Measurements from ENCODE around the gene RFX1.

DNA sequence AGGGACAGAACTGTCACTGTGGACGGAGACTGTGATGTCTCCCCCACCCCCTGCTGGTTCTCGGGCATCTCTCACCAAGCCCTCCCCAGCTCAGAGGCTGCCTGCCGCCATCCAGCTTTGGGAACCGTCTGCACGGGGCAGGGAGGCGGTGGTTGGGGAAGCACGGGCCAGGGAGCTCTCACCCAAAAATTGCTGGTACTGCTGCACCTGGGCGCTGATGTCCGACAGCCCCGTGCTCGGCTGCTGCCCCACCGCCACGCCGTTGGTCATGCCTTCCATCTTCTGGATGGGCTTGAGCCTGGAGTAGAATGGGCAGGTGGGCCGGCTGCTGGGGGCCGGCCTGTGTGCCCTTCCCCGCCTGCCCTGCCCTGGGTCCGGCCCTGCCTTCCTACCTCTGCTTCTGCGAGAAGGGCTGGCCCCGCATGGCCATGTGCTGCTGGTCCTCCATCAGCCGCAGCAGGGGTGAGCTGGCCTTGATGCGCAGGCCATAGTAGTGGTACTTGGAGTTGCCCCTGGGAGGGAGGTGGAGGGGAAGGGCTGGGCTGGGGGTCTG, 37.7 kb downstream of the RFX1 start:
- TF ChIP-seq, protein P1, sequence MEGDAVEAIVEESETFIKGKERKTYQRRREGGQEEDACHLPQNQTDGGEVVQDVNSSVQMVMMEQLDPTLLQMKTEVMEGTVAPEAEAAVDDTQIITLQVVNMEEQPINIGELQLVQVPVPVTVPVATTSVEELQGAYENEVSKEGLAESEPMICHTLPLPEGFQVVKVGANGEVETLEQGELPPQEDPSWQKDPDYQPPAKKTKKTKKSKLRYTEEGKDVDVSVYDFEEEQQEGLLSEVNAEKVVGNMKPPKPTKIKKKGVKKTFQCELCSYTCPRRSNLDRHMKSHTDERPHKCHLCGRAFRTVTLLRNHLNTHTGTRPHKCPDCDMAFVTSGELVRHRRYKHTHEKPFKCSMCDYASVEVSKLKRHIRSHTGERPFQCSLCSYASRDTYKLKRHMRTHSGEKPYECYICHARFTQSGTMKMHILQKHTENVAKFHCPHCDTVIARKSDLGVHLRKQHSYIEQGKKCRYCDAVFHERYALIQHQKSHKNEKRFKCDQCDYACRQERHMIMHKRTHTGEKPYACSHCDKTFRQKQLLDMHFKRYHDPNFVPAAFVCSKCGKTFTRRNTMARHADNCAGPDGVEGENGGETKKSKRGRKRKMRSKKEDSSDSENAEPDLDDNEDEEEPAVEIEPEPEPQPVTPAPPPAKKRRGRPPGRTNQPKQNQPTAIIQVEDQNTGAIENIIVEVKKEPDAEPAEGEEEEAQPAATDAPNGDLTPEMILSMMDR (optimal IDR thresholded peaks at IDR 0.05 in 1 of 3, IDR thresholded peaks at IDR 0.05 in 1 of 3, conservative IDR thresholded peaks at IDR 0.05 in 1 of 3; ENCODE audit: extremely low read depth in 1 of 3, insufficient read depth in 2 of 3, low read length in 3 of 3), result no peak
- TF ChIP-seq EZH2 (IDR thresholded peaks at IDR 0.05; ENCODE audit: low read length), result no peak
